KG1 (cell line): ENCODE data around the gene RRAD.
A peak's percentile ranks its signal among the peaks of the same experiment; 100 is the strongest.

Source experiments
- DNase-seq: peaks from one replicate; lab custom pipeline; 2025; lab: John Stamatoyannopoulos, UW

RRAD gene

DNA sequence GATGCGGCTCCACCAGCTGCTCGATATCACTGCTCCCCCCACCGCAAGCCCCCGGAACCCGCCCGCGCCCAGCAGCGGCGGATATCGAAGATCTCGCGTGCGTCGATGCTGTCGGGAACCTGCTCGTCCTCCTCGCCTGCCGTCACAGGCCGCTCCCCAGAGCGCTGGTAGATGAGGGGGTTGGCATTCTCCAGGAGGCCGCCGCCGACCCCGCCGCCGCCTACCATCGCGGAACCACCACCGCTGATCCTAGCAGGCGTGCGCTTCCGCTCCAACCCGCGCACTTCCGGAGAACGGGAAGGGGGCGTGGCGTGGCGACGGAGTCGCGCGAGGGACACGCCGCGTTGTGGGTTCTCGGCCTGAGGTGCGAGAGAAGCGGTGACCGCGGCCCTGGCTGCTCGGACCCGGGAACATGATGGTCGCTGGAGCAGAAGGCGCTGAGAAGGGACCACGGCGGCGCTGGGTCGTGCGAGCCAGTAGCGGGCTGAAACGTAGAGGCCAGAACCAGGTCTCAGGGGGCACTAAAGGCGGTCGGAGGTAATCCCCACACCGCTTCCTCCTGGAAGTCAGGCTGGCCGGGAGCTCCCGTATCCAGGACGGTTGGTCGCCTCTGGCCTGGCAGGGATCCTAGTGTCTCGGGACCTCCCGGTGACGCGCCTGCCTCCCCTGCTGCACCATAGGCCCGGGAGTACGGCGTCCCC lies 9.0 kb upstream of the RRAD start, which contains the start of gene CIAO2B:
TSS of gene CIAO2B (minus strand) at position 265 of the 701 bp plus-strand sequence. CDS start at position 227, 38 bp downstream.
- DNase-seq, result peak; percentile 62

DNA sequence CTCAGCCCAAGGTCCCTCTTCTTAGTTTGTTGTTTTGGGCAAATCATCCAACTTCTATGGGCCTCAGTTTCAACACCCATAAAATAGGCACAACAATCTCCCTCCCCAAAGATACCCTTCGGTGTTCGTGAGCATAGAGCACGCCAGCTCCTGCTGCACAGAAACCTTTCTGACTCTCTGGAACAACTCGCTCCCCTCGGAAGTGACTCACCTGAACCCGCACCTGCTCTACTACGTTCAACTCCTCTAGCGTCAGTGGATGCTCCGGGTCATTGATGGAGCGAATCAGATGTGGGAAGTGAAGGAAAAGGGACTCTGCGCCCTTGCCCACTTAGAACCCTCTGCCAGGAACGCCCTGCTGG lies 8.4 kb upstream of the RRAD start:
- DNase-seq, result no peak

- no peak for DNase-seq
Measured at GRCh38 chr16:66932076-66932475, 6.7 kb upstream of the RRAD start.

DNA sequence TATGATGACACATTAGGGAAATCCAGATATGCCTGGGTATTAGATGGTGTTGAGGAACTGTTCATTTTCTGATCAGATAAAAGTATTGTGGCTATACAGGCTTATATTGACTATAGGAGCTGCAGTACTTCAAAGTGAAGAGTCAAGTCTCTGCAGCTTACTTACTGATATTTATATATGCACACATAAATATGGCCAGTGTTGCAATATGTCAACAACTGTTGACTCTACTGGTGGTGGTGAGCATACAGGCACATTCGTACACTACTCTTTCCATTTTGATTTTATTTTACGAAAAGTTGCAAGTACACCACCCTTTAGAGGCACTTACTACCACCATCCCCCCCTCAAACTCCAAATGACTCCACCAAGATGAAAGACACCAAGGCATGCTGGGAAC lies 6.3 kb upstream of the RRAD start:
- no peak for DNase-seq

- no peak for DNase-seq
Measured at GRCh38 chr16:66930189-66930588, 4.9 kb upstream of the RRAD start.

- DNase-seq, result no peak
Measured at GRCh38 chr16:66928702-66929388, 3.5 kb upstream of the RRAD start.

DNA sequence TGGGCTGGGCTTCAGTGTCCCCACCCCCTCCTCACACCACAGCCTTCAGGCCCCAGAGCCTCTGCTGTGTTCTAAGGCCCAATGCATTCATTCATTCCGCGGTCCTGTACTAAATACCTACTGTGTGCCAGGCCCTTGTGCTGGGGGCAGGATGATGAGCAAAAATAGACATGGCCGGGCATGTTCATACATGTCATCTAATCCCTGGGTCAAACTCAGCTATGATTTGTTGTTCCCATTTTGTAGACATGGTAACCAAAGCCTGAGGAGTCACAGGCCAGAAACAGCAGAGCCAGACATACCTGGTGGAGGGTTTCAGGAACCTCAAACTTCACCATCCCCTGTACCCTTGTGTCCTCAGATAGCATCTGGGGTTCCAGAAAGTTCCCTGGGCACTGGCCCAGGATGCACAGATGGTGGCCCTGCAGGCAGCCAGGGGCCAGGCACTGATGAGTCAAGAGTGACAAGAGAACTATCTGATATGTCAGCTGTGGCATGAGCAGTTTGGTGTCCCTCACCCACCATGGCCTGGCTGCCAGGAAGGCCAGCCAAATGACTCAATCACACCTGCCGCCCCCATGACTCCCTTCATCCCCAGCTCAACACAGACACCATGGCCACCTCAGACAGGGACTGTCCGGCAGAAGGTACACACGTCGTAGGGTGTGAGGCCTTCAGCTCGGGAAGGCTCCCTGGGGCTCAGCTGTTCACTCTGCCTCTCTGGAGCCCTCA lies 2.7 kb upstream of the RRAD start:
- no peak for DNase-seq

- no peak for DNase-seq
Measured at GRCh38 chr16:66926961-66927436, 1.7 kb upstream of the RRAD start.

DNA sequence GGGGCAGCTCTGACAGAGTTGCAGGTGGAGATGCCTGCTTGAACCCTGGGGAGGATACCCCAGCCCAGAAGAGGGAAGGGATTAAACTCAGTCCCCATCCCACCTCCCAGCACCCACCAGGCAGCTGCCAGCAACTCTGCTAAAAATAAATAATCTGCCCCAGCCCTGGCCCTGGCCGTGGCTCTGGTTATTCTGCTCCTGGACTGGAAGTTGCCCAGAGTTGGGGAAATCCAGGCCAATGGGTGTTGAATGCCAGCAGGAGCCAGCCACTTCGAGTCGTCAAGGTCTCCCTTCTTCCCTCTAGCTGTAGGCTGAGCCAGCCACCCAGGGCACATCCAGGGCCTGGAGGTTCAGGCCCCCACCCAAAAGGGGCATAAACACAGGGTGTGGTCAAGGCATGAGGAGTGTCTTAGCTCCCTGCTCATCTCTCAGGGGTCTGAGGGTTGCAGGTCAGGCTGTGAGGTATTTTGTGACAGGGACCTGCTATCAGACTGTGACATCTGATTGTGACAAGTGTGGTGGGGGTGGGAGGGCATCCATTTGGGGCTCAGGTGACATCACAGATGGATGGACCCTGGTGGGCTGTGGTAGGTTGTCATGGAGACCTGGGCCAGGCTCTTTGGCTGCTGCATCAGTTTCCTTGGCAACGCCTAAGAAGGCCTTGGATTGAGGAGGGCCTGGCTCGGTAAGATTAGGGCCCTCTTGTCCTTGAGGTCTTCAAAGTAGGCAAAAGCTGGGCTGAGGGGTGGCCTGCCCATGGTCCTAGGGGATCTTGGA lies 1.0 kb upstream of the RRAD start:
- DNase-seq, result no peak

DNA sequence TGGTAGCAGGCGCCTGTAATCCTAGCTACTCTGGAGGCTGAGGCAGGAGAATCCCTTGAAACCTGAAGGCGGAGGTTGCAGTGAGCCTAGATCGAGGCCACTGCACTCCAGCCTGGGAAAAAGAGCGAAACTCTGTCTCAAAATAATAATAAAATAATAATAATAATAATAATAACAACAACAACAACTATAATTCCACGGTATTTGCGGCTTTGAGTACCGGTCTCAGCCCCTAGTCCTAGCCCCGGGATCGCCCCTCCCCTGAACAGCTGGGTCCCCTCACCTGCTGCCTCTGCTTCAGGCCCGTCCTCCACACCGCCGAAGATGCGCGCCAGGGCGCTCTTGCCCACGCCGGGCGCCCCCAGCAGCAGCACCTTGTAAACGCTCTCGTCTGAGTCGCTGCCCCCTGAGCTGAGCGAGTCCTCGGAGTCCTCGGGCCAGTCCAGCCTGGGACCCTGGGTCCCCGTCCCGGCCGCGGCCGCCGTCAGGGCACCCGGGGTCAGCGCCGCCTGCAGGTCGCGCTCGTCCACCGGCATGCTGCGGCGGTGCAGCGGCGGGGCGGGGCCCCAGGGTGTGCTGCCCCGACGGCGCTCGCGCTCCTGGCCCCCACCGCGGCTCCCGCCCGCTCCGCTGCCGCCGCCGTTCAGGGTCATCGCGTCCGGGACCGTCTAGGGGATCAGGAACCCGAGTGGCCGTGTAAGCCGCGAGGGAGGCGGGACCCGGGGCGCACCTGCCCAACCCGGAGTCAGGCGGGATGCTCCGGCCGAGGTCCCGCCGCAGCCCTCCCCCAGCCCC lies 611 bp downstream of the RRAD start:
- DNase-seq, result no peak

GRCh38 chr16:66923866-66924265 lies 1.5 kb downstream of the RRAD start:
- DNase-seq, result no peak

- no peak for DNase-seq
Measured at GRCh38 chr16:66923247-66923731, 2.0 kb downstream of the RRAD start.

GRCh38 chr16:66921729-66922450 lies 3.4 kb downstream of the RRAD start:
- no peak for DNase-seq

GRCh38 chr16:66920924-66921680 lies 4.2 kb downstream of the RRAD start:
- no peak for DNase-seq

- DNase-seq, result no peak
Measured at GRCh38 chr16:66920299-66920590, 5.1 kb downstream of the RRAD start.

DNA sequence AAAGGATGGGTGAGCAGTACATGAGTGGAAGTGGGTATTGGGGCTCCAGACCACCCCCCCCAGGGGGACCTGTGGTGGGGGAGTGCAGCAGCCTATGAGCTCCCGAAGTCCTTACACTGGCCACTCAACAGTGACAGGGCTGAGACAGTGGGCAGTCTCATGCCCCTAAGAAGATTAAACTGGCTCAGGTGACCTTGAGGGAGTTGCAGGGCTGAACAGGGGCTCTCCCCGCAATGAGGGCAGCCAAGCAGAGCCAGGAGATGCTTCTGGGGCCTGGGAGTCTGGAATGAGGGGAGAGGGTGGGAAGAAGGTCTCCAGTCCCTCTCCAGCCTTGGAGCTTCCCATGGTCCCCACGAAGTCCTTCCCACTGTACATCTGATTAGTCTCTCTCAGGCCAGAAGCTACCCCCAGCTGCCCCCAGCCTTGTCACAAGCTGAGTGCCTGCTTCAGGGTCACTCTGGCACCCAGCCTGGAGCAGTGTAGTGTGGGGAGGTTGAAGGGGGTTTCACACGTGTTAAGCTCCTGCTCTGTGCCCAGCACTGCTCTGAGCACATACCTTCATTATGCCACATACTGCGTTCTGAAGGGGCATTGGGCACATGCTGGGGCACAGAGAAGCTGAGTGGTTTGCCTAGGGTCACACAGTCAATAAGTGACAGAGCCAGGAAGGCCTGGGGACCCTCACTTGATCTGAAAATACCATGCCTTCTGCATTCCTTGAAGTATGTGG lies 5.6 kb downstream of the RRAD start:
- no peak for DNase-seq

- DNase-seq, result no peak
Measured at GRCh38 chr16:66918803-66919568, 6.3 kb downstream of the RRAD start, which contains the start of gene CDH16. CDH16 (minus strand) TSS chr16:66918885; CDS start chr16:66918065, 820 bp downstream.

GRCh38 chr16:66918355-66918754 lies 7.0 kb downstream of the RRAD start:
- no peak for DNase-seq
